Measurements from ENCODE around the gene DNAJB2.
"Not testable (repeated sequence)": the region's sequence is repeated elsewhere in the genome, so short reads cannot be mapped to it uniquely, and the experiment has no call there.

DNAJB2 gene

GRCh38 chr2:219258942-219259341 lies 20.2 kb upstream of the DNAJB2 start:
- DNase-seq (ENCODE audit: low spot score): not testable (repeated sequence)

GRCh38 chr2:219261024-219261855 lies 17.9 kb upstream of the DNAJB2 start:
- no peak for DNase-seq (ENCODE audit: low spot score)

DNA sequence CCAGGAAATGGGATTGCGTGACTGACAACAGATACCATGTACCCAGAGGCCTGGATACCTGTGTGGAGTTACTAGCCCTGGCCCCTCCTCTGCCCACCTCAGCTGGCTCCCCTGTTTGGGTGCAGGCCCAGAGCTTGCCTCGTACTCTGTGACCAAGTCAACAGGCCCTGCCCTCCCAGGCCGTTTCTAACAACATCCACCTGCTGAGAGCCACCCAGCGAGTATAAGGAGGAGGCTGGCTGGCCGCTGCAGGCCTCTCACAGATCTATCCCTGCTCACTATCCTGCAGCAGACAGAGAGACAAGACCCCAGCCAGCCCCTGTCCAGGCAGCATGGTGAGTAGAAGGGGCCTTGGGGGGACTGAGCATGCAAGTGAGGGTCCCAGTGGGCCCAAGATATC lies 12.9 kb upstream of the DNAJB2 start:
- DNase-seq (ENCODE audit: low spot score): no peak

DNA sequence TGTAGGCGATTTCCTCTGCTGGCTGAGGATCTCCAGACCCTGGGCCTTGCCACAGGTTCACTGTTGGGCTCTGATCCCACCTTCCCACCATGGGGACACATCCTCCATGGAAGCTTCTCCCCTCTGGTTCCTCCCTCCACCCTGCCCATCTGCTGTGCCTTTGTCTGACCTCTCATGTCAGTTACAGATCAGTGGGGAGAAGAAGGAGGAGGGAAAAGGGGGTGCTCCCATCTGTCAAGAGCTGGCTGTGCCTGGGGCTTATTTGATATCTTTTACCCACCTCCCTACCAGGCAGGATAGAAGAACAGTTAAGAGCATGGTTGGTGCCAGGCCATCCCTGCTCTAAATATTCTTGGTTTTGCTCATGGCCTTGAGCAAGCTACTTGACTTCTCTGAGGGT lies 12.3 kb upstream of the DNAJB2 start:
- no peak for DNase-seq (ENCODE audit: low spot score)

GRCh38 chr2:219268294-219268693 lies 10.9 kb upstream of the DNAJB2 start:
- no peak for DNase-seq (ENCODE audit: low spot score)

DNA sequence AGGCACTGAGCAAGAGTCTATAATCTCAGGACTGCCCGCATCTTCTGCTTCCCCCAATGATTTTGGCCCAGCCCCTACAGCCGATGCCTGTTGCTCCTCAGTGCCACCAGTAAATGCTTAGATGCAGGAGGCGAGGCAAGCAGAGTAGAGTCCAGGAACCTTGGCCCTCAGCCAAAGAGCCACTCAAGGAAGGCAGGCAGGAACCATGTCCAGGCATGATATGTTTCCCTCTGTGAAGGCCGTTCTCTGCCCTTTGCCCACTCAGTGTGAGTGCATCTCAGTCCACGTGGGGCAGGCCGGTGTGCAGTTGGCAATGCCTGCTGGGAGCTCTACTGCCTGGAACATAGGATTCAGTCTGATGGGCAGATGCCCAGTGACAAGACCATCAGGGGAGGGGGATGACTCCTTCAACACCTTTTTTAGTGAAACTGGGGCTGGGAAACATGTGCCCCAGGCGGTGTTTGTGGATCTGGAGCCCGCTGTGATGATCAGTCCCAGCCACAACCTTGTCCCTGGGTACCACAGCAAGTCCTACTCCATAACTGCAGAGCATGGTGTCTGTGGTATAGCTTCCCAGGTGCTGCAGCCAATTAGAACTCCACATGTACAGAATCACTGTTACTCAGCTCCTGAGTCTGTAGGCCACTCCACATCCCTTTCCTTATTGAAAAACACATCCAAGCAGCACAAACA lies 9.7 kb upstream of the DNAJB2 start:
- no peak for DNase-seq (ENCODE audit: low spot score)

DNA sequence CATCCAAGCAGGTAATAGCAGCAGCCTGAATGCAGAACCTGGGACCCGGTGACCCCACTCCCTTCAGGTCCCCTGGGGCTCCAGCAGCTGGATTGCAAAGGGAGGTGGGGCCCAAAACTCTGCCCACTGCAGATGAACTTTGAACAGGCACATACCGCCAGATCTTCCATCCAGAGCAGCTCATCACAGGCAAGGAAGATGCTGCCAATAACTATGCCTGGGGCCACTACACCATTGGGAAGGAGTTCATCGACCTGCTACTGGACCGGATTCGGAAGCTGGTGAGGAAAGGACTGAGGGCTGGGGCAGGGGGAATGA lies 9.2 kb upstream of the DNAJB2 start:
- no peak for DNase-seq (ENCODE audit: low spot score)

DNA sequence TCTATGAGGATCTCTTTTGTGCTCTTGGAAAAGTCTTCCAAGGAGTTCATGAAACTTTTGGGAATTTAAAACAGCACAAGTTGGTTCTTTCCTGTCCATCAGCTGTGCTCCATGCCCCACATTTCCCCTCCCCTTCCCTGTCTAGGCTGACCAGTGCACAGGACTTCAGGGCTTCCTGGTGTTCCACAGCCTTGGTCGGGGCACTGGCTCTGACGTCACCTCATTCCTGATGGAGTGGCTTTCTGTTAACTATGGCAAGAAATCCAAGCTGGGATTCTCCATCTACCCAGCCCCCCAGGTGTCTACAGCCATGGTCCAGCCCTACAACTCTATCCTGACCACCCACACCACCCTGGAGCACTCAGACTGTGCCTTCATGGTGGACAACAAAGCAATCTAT lies 8.1 kb upstream of the DNAJB2 start:
- DNase-seq (ENCODE audit: low spot score): no peak

DNA sequence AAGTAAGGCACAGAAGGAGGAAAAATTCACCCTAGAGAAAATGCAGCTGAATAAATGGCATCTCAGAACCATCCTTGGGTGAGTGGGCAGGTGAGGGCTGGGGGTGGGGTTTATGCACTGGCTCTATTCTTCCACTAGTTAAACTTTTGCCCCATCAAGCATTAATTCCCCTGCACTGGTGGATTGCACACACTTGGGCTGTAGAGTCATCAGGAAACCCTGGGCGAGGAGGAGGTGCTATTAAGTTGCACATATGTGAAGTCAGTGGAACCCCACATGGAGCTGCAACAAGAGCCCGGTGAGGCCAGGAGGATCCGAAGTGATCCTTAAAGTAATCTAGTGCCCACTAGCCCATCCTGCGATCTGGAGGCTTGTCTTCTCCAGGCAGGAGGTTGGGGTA lies 6.8 kb upstream of the DNAJB2 start:
- DNase-seq (ENCODE audit: low spot score): no peak

DNA sequence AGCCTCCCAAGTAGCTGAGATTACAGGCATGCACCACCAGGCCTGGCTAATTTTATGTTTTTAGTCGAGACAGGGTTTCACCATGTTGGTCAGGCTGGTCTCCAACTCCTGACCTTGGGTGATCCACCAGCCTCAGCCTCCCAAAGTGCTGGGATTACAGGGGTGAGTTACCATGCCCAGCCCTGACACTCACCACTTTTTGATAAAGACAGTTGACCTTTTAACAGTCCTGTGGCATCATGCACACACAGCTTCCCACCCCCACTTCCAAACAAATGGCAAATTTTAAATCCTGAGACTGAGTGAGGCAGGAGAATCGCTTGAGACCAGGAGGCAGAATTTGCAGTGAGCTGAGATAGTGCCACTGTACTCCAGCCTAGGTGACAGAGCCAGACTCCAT lies 6.2 kb upstream of the DNAJB2 start:
- DNase-seq (ENCODE audit: low spot score): no peak

GRCh38 chr2:219273937-219274336 lies 5.2 kb upstream of the DNAJB2 start:
- no peak for DNase-seq (ENCODE audit: low spot score)

GRCh38 chr2:219274361-219274921 lies 4.7 kb upstream of the DNAJB2 start:
- no peak for DNase-seq (ENCODE audit: low spot score)

DNA sequence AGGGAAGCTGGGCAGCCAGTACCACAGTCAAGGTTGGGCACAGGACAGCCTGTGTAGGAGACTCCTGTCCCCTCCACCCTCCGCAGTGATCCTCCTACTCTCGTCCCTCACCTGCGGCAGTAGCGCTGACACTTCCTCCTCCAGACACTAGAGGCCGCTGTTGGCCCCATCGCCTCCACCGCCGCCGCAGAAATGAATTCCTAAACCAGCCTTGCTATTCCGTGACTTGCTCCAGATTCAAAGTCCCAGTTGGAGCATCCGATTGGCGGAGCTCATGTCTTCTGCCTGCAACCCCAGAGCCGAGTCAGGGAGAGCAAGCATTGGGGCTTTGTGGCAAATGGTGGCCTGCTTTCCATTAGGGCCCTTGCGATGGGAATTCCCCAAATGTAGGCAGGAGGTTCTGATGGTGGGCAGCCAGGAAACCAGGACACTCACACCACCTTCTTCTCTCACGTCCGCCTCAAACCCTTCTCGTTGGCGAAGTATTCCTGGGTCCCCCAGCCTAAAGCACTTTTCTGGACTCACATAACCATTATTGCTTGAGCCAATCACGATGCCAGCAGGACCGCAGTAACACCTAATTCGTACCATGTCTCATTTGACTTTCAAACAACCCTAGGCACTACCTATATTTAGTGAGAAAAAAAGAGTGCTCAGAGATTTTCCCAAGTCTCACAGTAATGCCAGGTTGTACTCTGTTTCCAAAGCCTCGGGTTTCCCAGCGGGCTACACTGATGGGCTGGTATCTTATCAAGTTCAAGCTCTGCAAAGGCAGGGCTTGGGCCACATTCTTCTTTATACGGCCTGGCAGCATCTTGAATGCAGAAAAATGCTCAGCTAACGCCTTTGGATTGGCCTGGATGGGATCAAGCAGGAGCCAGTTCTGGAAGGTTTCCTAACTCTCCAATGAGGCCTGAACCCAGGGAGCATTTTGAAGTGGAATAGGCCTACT lies 1.2 kb upstream of the DNAJB2 start:
- DNase-seq (ENCODE audit: low spot score): peak; percentile 78

DNA sequence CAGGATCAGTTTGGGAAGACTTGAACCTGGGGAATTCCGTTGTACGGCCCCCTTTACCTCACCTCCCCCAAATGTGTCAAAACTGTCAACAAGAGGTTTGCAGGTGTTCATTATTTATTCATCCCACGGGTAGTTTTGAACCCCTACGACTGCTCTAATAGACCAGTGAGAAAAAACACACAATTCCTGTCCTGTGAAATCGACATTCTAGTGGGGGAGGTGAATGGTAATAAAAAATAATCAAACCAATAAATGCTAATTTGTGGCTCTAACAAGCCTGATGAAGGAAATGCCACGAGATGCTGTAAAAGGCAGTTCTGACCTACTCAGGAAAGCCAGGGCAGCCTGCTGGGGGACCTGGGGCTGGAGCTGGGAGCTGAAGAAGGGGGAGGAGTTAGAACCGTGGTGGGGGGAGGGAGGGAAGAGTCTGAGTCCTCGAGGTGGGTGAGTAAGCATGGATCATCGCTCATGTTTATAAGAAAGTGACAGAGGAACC lies 463 bp upstream of the DNAJB2 start:
- no peak for DNase-seq (ENCODE audit: low spot score)

- no peak for DNase-seq (ENCODE audit: low spot score)
These were observed 850 bp downstream of the DNAJB2 start for GRCh38 chr2:219279916-219280516.

DNA sequence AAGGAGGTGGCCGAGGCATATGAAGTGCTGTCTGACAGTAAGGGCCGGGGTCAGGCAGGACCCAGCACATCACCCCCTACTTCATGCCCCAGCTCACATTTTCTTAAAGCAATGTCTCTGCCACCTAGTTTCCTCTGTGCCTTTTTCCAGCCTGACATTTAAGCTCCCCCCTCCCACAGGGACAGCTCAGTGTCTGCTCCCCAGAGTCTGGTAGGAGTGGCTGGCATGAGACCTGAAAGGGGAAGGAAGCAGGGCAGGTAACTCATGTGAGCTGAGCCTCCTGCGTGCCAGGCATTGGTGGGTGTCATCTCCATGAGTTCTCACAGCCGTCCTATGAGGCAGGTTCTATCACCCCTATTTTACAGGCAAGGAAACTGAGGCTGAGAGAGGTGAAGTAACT lies 1.5 kb downstream of the DNAJB2 start:
- DNase-seq (ENCODE audit: low spot score): no peak

GRCh38 chr2:219281588-219281987 lies 2.4 kb downstream of the DNAJB2 start:
- DNase-seq (ENCODE audit: low spot score): no peak

DNA sequence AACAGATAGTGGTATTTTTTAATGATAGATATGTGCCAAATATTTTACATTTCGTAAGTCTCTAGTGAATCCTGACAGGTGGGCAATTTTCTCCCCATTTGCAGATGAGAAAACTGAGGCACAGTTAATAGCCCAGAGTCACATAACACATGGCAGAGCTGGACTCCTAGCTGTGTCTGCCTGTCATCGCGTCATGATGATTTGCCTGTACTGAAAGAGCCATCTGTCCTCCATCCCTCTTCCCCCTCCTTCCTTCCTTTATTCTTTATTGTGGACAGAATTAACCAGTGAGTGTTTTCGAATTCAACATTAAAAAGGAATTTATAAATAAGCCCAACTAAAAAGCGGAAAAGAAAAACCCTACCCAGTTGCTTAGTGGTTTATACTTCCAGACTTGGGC lies 3.2 kb downstream of the DNAJB2 start:
- no peak for DNase-seq (ENCODE audit: low spot score)

- DNase-seq (ENCODE audit: low spot score): no peak
These were observed 3.9 kb downstream of the DNAJB2 start for GRCh38 chr2:219282943-219283581.

- no peak for DNase-seq (ENCODE audit: low spot score)
These were observed 5.6 kb downstream of the DNAJB2 start for GRCh38 chr2:219284501-219285372.

All from HuH-7.5 (cell line).